ENCODE data around the gene GNAI2.

- TF ChIP-seq ARNT (IDR thresholded peaks at IDR 0.05): no peak
- no peak for TF ChIP-seq SP1 (IDR thresholded peaks at IDR 0.05)
- TF ChIP-seq FOXK2 (IDR thresholded peaks at IDR 0.05): no peak
- no peak for TF ChIP-seq PKNOX1 (IDR thresholded peaks at IDR 0.05)
- no peak for TF ChIP-seq BHLHE40 (IDR thresholded peaks at IDR 0.05; ENCODE audit: borderline replicate concordance)
- no peak for TF ChIP-seq TARDBP (IDR thresholded peaks at IDR 0.05)
- no peak for TF ChIP-seq ZNF384 (IDR thresholded peaks at IDR 0.05)
- no peak for TF ChIP-seq SUZ12 (IDR thresholded peaks at IDR 0.05)
- no peak for TF ChIP-seq NFRKB (IDR thresholded peaks at IDR 0.05)
- no peak for TF ChIP-seq LEF1 (IDR thresholded peaks at IDR 0.05; ENCODE audit: borderline replicate concordance)
- no peak for TF ChIP-seq ELF4 (IDR thresholded peaks at IDR 0.05)
- TF ChIP-seq FOXM1 (IDR thresholded peaks at IDR 0.05; ENCODE audit: borderline replicate concordance): no peak
- no peak for TF ChIP-seq L3MBTL2 (conservative IDR thresholded peaks at IDR 0.05)
- TF ChIP-seq CTBP1 (IDR thresholded peaks at IDR 0.05; ENCODE audit: borderline replicate concordance): no peak
Observed at GRCh38 chr3:50236484-50237132, 604 bp downstream of the GNAI2 start.
